Gastrocnemius medialis (tissue), 4 donors: ENCODE measurements around the gene SSH3. TPM values are rescaled to one million over a fixed set of nuclear protein-coding genes. Genes with fewer than 3 reads are reported as not detected.

Experiments
- ATAC-seq, 2 donors: fragments of 150-250 bp; one replicate each; pipeline ENCODE4 v1.9.1; 2016
- DNase-seq, 2 donors: peaks; one replicate each; pipeline ENCODE4 v3.0.0-alpha.2; 2019
- H3K27ac ChIP-seq, 4 donors: fragments of 200-600 bp; sonication (generic); 1 replicate in 1 of 4; 2 replicates in 3 of 4; pipeline ENCODE4 v1.5.1; 2016 to 2018; ENCODE audit warnings: mild to moderate bottlenecking in 2 of 4, moderate library complexity in 1 of 4
- H3K27me3 ChIP-seq, 3 donors: fragments of 200-600 bp; sonication (generic) in 2 of 3; 1 replicate in 1 of 3; 2 replicates in 2 of 3; pipeline versions ENCODE4 v1.5.1 to v1.6.0; 2016 to 2019; ENCODE audit warnings: mild to moderate bottlenecking in 1 of 3, moderate library complexity in 1 of 3
- H3K36me3 ChIP-seq, 2 donors: fragments of 200-600 bp; sonication (generic) in 1 of 2; one replicate each; pipeline ENCODE4 v1.5.1; 2017 to 2018
- H3K4me1 ChIP-seq, 2 donors: fragments of 200-600 bp; sonication (generic) in 1 of 2; one replicate each; pipeline ENCODE4 v1.5.1; 2016 to 2017; ENCODE audit warnings: mild to moderate bottlenecking in 2 of 2
- H3K4me3 ChIP-seq, 4 donors: fragments of 200-600 bp; sonication (generic) in 3 of 4; 1 replicate in 1 of 4; 2 replicates in 3 of 4; pipeline ENCODE4 v1.5.1; 2016 to 2019; ENCODE audit warnings: mild to moderate bottlenecking in 2 of 4
- H3K9me3 ChIP-seq, 3 donors: fragments of 200-600 bp; sonication (generic) in 2 of 3; 1 replicate in 1 of 3; 2 replicates in 2 of 3; pipeline ENCODE4 v1.5.1; 2016 to 2019
- POLR2A ChIP-seq, 2 donors: fragments of 450-650 bp; IDR thresholded peaks; one replicate each; pipeline ENCODE4 v1.6.1; 2017; ENCODE audit warnings: antibody characterized with exemption in 2 of 2, mild to moderate bottlenecking in 2 of 2, moderate library complexity in 2 of 2
- in situ Hi-C, 4 donors: fragments of 200-750 bp; cut with MboI; loops; one replicate each; pipeline versions ENCODE4 v1.15.0 to v1.8.0; 2017; ENCODE audit warnings: low sequenced_read_pairs in 4 of 4
- intact Hi-C: fragments of 100-400 bp; cut with DNase I; formaldehyde crosslinking; loops from one replicate; pipeline ENCODE4 v1.15.1; 2023; ENCODE audit warnings: low total_unique reads
- total RNA-seq, 4 donors: library from RNA; depleted of rRNA; stranded (reverse); fragments of >200 nt; gene quantifications; one replicate each; pipeline versions ENCODE4 v1.1.0 to v1.2.3, GENCODE V29; 2016
- TF ChIP-seq, protein P1 (sequence below), 5 experiments: fragments of 450-650 bp in 3 of 5; fragments of 200-600 bp in 2 of 5; sonication (generic) in 2 of 5; IDR thresholded peaks in 4 of 5; conservative IDR thresholded peaks in 1 of 5; 1 replicate in 4 of 5; 2 replicates in 1 of 5; pipeline ENCODE4 v1.5.1; 2016 to 2019; ENCODE audit warnings: antibody characterized with exemption in 5 of 5, mild to moderate bottlenecking in 3 of 5, moderate library complexity in 3 of 5

Gene SSH3
- total RNA-seq, 4 donors from 2014 or later: 7.9 to 16.3 (median 11.9) TPM

DNA sequence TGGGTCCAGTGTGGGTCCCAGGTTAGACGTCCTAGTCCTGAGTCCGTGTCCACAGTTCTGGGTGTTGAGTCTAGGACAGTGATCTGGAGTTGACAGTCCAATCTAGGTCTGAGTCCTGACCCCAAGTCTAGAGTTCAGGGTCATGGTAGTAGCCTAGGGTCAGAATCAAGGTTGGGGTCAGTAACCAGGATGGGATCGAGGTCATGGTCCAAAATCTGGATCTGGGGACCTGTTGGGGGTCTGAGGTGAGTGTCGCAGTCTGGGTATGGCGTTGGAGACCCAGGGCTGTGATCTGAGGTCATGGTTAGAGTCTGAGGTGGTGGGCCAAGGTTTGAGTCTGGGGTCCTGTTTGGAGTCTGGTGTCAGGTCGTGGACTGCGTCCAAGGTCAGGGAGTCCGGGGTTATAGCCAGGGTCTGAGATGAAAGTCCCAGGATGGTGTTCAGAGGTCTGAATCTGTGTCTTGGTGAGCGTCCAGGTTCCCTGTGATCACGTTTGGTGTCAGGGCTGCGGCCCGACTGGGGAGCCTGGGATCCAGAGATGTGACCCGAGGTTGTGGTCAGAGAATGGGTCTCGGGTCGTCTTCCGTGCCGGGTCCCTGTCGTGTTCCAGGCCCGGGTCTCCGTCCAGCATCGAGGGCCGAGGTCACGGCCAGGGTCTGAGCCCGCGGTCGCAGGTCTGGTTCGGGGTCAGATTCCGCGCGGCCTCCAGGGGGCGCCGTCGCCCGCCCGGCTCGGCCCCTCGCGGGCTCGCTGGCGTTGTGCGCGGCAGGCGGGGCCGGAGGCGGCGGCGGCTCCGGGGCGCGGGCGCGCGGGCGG lies 37.5 kb upstream of the SSH3 start:
- Histone ChIP-seq H3K9me3 (no peaks in the 10 kb centered on the region), H3K36me3 (peaks cover 0 to 6% of the 10 kb centered on the region in 2 donors), H3K27ac (peak overlapping the region; percentile 67 to 86 (median 74)), H3K4me1 (peaks cover 41 to 59% of the 10 kb centered on the region in 2 donors), H3K4me3 (peak overlapping the region; percentile 8 to 44 (median 21)), H3K27me3 (no peaks in the 10 kb centered on the region)
- DNase-seq (peak; percentile 58 to 70), ATAC-seq (peak; percentile 74 to 77)
- in situ Hi-C loops: loop anchor here in 3 of 4 donors (5.0 to 10.0 kb wide), 3 partner anchors 46 to 119 kb away; no protein-coding TSS in a partner anchor
- TF ChIP-seq, protein P1, sequence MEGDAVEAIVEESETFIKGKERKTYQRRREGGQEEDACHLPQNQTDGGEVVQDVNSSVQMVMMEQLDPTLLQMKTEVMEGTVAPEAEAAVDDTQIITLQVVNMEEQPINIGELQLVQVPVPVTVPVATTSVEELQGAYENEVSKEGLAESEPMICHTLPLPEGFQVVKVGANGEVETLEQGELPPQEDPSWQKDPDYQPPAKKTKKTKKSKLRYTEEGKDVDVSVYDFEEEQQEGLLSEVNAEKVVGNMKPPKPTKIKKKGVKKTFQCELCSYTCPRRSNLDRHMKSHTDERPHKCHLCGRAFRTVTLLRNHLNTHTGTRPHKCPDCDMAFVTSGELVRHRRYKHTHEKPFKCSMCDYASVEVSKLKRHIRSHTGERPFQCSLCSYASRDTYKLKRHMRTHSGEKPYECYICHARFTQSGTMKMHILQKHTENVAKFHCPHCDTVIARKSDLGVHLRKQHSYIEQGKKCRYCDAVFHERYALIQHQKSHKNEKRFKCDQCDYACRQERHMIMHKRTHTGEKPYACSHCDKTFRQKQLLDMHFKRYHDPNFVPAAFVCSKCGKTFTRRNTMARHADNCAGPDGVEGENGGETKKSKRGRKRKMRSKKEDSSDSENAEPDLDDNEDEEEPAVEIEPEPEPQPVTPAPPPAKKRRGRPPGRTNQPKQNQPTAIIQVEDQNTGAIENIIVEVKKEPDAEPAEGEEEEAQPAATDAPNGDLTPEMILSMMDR (IDR thresholded peaks at IDR 0.05 in 4 of 5, conservative IDR thresholded peaks at IDR 0.05 in 1 of 5): peak; percentile 71 to 96 (median 85)
- TF ChIP-seq POLR2A (IDR thresholded peaks at IDR 0.05): no peak
- intact Hi-C loops: loop anchor here (1.0 to 5.0 kb wide), 3 partner anchors 23 to 51 kb away; partner anchors contain the start of genes ANKRD13D and SSH3

DNA sequence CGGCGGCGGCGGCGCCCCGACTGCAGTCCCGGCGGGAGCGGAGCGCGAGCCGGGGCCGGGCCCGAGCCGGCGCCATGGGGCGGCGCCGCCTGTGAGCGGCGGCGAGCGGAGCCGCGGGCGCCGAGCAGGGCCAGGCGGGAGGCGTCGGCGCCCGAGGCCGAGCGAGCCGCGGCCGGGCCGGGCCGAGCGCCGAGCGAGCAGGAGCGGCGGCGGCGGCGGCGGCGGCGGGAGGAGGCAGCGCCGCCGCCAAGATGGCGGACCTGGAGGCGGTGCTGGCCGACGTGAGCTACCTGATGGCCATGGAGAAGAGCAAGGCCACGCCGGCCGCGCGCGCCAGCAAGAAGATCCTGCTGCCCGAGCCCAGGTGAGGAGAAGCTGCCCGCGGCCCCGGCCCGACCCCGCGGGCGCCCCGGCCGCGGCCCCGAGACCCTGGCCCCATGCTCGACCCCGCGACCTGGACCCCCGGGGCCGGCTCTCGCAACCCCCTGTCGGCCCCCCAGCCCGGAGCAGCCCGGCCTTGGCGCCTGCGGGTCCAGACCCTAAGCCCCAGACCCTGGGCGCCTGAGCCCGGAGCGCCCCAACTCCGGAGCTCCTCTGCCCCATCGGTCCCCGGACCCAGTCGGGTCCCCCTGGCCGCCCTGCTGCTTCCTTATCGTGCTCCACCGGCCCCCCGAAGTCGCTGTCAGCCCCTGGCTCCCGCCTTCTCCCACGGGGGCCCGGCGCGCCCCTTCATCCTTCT lies 36.7 kb upstream of the SSH3 start, which contains the start of gene GRK2:
Gene GRK2 (plus strand): TSS at position 25 of the 739 bp plus-strand sequence. CDS start 227 bp downstream, at position 252.
- intact Hi-C loops: loop anchor here (1.0 to 5.0 kb wide), 3 partner anchors 23 to 51 kb away; partner anchors contain the start of genes ANKRD13D and SSH3
- in situ Hi-C loops: loop anchor here in 3 of 4 donors (5.0 to 10.0 kb wide), 3 partner anchors 46 to 118 kb away; no protein-coding TSS in a partner anchor
- ATAC-seq (peak; percentile 44 to 58), DNase-seq (no peak)
- peak within 1 kb of the TSS; percentile 79 to 91 (median 88) for H3K4me3 ChIP-seq
- H3K27ac ChIP-seq: peak within 1 kb of the TSS; percentile 74 to 89 (median 79)
- no peaks in the 10 kb centered on the region for H3K27me3 ChIP-seq
- TF ChIP-seq, protein P1 (IDR thresholded peaks at IDR 0.05 in 4 of 5, conservative IDR thresholded peaks at IDR 0.05 in 1 of 5): no peak
- TF ChIP-seq POLR2A (IDR thresholded peaks at IDR 0.05): no peak
- peaks cover 49 to 59% of the 10 kb centered on the region in 2 donors for H3K4me1 ChIP-seq
- H3K9me3 ChIP-seq: no peaks in the 10 kb centered on the region
- peaks cover 0 to 6% of the 10 kb centered on the region in 2 donors for H3K36me3 ChIP-seq

DNA sequence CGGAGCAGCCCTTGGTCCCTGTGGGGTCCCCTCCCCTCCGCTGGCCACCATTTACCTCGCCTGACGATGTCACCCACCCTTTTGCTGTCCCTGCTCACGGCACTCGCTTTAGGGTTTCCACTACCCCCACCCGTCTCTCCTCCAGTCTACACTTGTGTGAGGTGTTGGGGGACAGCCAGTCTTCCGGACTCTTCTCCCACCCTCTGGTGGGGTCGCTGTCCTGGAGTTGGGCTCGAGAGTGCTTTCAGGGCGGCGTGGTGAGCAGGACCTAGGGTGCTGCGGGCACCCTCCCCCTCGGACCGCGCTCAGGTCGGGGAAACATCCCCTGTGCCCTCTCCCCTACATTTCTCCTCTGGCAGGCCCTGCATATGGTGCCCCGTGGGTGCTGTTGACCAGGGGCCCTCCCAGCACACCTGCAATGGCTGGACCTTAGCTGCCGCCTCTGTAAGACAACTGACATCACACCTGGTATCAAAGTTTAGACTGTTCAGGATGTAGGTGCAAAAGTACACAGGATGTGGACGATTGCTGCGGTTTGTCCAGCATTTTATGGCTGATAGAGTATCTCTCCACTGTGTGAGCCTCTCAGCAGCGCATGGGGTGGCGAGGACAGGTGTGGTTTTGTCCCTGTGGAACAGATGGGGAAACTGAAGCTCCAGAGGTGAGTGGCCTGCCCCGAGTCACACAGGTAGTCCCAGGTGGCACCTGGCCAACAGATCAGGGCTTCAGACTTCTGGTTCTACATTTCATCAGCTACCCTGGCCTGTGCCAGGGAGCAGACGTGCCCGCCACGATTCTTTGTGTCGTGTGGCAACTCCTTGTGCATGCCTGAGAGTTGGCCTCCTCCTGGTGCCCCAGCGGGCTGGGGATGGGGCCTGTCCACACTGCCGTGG lies 35.9 kb upstream of the SSH3 start:
- peaks cover 57 to 63% of the 10 kb centered on the region in 2 donors for H3K4me1 ChIP-seq
- no peak for TF ChIP-seq POLR2A (IDR thresholded peaks at IDR 0.05)
- TF ChIP-seq, protein P1 (IDR thresholded peaks at IDR 0.05 in 4 of 5, conservative IDR thresholded peaks at IDR 0.05 in 1 of 5): no peak
- ATAC-seq (no peak), DNase-seq (no peak)
- H3K27me3 ChIP-seq: no peaks in the 10 kb centered on the region
- peak overlapping the region; percentile 79 to 91 (median 88) for H3K4me3 ChIP-seq
- H3K27ac ChIP-seq: peak overlapping the region; percentile 69 to 89 (median 78)
- H3K9me3 ChIP-seq: no peaks in the 10 kb centered on the region
- in situ Hi-C loops (loop anchor here in 3 of 4 donors (5.0 to 10.0 kb wide), 3 partner anchors 45 to 117 kb away; no protein-coding TSS in a partner anchor), intact Hi-C loops (loop anchor here (5.0 kb wide), 1 partner anchor 35 kb away; the partner anchor contains the start of gene SSH3)
- H3K36me3 ChIP-seq: peaks cover 0 to 6% of the 10 kb centered on the region in 2 donors
